OCI-LY3 (cell line): Measurements from ENCODE around the gene STH.
"Not testable (repeated sequence)": the region's sequence is repeated elsewhere in the genome, so short reads cannot be mapped to it uniquely, and the experiment has no call there.

Experiments used
- H2AFZ ChIP-seq: fragments of 200-600, 300-600 bp; shearing (Covaris generic); 2 replicates; pipeline ENCODE4 v1.6.0; 2014; ENCODE audit warnings: antibody characterized with exemption, low read depth, low read length
- H3K27ac ChIP-seq: fragments of 200-600, 300-600 bp; sonication (generic); 2 replicates; pipeline ENCODE4 v1.5.1; 2014; ENCODE audit warnings: mild to moderate bottlenecking, low read length, moderate library complexity, mixed read lengths
- H3K27me3 ChIP-seq: fragments of 200-600, 300-600 bp; sonication (generic); 2 replicates; pipeline ENCODE4 v1.6.1; 2014; ENCODE audit warnings: low read depth, low read length, mixed read lengths
- H3K36me3 ChIP-seq: fragments of 200-600, 300-600 bp; sonication (generic); replicated peaks from 2 replicates; pipeline ENCODE3; 2014; ENCODE audit warnings: low read depth, low read length, mixed read lengths
- H3K4me1 ChIP-seq: fragments of 300-600, 200-600 bp; sonication (generic); 2 replicates; pipeline ENCODE4 v1.6.1; 2014; ENCODE audit warnings: low read length, mixed read lengths
- H3K4me2 ChIP-seq: fragments of 200-600, 300-600 bp; sonication (generic); 2 replicates; pipeline ENCODE4 v1.6.1; 2014; ENCODE audit warnings: low read length, mixed read lengths
- H3K4me3 ChIP-seq: fragments of 300-600, 200-600 bp; sonication (generic); 2 replicates; pipeline ENCODE4 v1.5.1; 2014; ENCODE audit warnings: antibody characterized with exemption, mild to moderate bottlenecking, low read length, moderate library complexity
- H3K79me2 ChIP-seq: fragments of 300-600, 200-600 bp; shearing (Covaris generic); 2 replicates; pipeline ENCODE4 v1.6.1; 2014; ENCODE audit warnings: mild to moderate bottlenecking, low read length, mixed read lengths
- H3K9ac ChIP-seq: fragments of 300-600, 200-600 bp; shearing (Covaris generic); 2 replicates; pipeline ENCODE4 v1.6.0; 2014; ENCODE audit warnings: mild to moderate bottlenecking, low read length, moderate library complexity
- H3K9me3 ChIP-seq: fragments of 200-600, 300-600 bp; shearing (Covaris generic); 2 replicates; pipeline ENCODE4 v1.6.1; 2014; ENCODE audit warnings: low read length, mixed read lengths; ENCODE audit not compliant: insufficient read depth
- H4K20me1 ChIP-seq: fragments of 200-600, 300-600 bp; sonication (generic); 2 replicates; pipeline ENCODE4 v1.6.1; 2016; ENCODE audit warnings: low read length, mixed read lengths; ENCODE audit not compliant: insufficient read depth
- EZH2phosphoT487 ChIP-seq: fragments of 200-600 bp; shearing (Covaris generic); IDR thresholded peaks from 2 replicates; pipeline ENCODE4 v1.6.1; 2018; ENCODE audit warnings: antibody characterized with exemption, mixed run types, low read depth
- TF ChIP-seq, protein P1 (sequence below): fragments of 200-600, 300-600 bp; sonication (generic); IDR thresholded peaks from 2 replicates; pipeline ENCODE4 v1.5.1; 2014; ENCODE audit warnings: antibody characterized with exemption, low read length, low read depth

STH gene

GRCh38 chr17:46011711-46012505, 12.9 kb downstream of the STH start:
- Histone ChIP-seq H3K27ac (no peak overlapping the region), H4K20me1 (no peaks in the 10 kb centered on the region), H3K36me3 (no peaks in the 10 kb centered on the region), H3K4me3 (no peak overlapping the region), H3K79me2 (no peaks in the 10 kb centered on the region), H3K9ac (no peak overlapping the region), H3K4me1 (no peaks in the 10 kb centered on the region), H3K4me2 (no peak overlapping the region), H3K27me3 (peaks cover 20% of the 10 kb centered on the region), H2AFZ (no peak overlapping the region), H3K9me3 (no peaks in the 10 kb centered on the region)
- TF ChIP-seq, protein P1, sequence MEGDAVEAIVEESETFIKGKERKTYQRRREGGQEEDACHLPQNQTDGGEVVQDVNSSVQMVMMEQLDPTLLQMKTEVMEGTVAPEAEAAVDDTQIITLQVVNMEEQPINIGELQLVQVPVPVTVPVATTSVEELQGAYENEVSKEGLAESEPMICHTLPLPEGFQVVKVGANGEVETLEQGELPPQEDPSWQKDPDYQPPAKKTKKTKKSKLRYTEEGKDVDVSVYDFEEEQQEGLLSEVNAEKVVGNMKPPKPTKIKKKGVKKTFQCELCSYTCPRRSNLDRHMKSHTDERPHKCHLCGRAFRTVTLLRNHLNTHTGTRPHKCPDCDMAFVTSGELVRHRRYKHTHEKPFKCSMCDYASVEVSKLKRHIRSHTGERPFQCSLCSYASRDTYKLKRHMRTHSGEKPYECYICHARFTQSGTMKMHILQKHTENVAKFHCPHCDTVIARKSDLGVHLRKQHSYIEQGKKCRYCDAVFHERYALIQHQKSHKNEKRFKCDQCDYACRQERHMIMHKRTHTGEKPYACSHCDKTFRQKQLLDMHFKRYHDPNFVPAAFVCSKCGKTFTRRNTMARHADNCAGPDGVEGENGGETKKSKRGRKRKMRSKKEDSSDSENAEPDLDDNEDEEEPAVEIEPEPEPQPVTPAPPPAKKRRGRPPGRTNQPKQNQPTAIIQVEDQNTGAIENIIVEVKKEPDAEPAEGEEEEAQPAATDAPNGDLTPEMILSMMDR = no peak
- no peak for TF ChIP-seq EZH2phosphoT487

GRCh38 chr17:46012506-46013079, 13.5 kb downstream of the STH start:
- Histone ChIP-seq H3K36me3 (no peaks in the 10 kb centered on the region), H3K4me2 (no peak overlapping the region), H3K9me3 (no peaks in the 10 kb centered on the region), H2AFZ (no peak overlapping the region), H3K4me1 (no peaks in the 10 kb centered on the region), H3K9ac (no peak overlapping the region), H3K27ac (no peak overlapping the region), H3K27me3 (peaks cover 20% of the 10 kb centered on the region), H3K4me3 (no peak overlapping the region), H4K20me1 (no peaks in the 10 kb centered on the region), H3K79me2 (no peaks in the 10 kb centered on the region)
- TF ChIP-seq EZH2phosphoT487 = no peak
- TF ChIP-seq, protein P1 = no peak

- Histone ChIP-seq H3K79me2 (no peaks in the 10 kb centered on the region), H3K4me2 (no peak overlapping the region), H3K27ac (no peak overlapping the region)
Observed at GRCh38 chr17:46013127-46013501, 14.1 kb downstream of the STH start.

DNA sequence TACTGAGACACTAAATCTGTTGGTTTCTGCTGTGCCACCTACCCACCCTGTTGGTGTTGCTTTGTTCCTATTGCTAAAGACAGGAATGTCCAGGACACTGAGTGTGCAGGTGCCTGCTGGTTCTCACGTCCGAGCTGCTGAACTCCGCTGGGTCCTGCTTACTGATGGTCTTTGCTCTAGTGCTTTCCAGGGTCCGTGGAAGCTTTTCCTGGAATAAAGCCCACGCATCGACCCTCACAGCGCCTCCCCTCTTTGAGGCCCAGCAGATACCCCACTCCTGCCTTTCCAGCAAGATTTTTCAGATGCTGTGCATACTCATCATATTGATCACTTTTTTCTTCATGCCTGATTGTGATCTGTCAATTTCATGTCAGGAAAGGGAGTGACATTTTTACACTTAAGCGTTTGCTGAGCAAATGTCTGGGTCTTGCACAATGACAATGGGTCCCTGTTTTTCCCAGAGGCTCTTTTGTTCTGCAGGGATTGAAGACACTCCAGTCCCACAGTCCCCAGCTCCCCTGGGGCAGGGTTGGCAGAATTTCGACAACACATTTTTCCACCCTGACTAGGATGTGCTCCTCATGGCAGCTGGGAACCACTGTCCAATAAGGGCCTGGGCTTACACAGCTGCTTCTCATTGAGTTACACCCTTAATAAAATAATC, 14.6 kb downstream of the STH start:
- no peak overlapping the region for H2AFZ ChIP-seq
- TF ChIP-seq EZH2phosphoT487 = no peak
- TF ChIP-seq, protein P1 = no peak
- H3K4me3 ChIP-seq = no peak overlapping the region

More at GRCh38 chr17:46013127-46013501, 14.1 kb downstream of the STH start:
- Histone ChIP-seq H3K4me1 (no peaks in the 10 kb centered on the region), H3K36me3 (no peaks in the 10 kb centered on the region), H2AFZ (no peak overlapping the region), H3K4me3 (no peak overlapping the region), H4K20me1 (no peaks in the 10 kb centered on the region), H3K27me3 (peaks cover 16% of the 10 kb centered on the region), H3K9me3 (no peaks in the 10 kb centered on the region), H3K9ac (no peak overlapping the region)
- TF ChIP-seq, protein P1 = no peak

DNA sequence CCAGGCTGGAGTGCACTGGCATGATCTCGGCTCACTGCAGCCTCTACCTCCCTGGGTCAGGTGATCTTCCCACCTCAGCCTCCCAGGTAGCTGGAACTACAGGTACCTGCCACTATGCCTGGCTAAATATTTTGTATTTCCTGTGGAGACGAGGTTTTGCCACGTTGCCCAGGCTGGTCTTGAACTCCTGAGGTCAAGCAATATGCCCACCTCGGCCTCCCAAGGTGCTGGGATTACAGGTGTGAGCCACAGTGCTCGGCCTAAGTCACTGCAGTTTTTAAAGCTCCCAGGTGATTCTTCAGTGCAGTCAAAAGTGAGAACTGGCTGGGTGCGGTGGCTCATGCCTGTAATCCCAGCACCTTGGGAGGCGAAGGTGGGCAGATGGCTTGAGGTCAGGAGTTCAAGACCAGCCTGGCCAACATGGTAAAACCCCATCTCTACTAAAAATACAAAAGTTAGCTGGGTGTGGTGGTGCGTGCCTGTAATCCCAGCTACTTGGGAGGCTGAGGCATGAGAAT, 20.4 kb downstream of the STH start:
- H3K4me1 ChIP-seq, H3K4me2 ChIP-seq, H3K79me2 ChIP-seq, H3K27ac ChIP-seq, H3K36me3 ChIP-seq, H2AFZ ChIP-seq, H3K9me3 ChIP-seq, H4K20me1 ChIP-seq, H3K9ac ChIP-seq, H3K27me3 ChIP-seq, H3K4me3 ChIP-seq: not testable (repeated sequence)

More for the DNA sequence above, 14.6 kb downstream of the STH start:
- H3K27me3 ChIP-seq = peaks cover 13% of the 10 kb centered on the region
- no peak overlapping the region for H3K27ac ChIP-seq
- H3K36me3 ChIP-seq = no peaks in the 10 kb centered on the region
- H3K4me1 ChIP-seq = no peaks in the 10 kb centered on the region
- H3K4me2 ChIP-seq = no peak overlapping the region
- no peaks in the 10 kb centered on the region for H4K20me1 ChIP-seq
- no peak overlapping the region for H3K9ac ChIP-seq
- H3K79me2 ChIP-seq = no peaks in the 10 kb centered on the region
- H3K9me3 ChIP-seq = no peaks in the 10 kb centered on the region
